Gastrocnemius medialis (tissue), 4 donors: ENCODE results near the gene REST. TPM values are rescaled to one million over a fixed set of nuclear protein-coding genes. Genes with fewer than 3 reads are reported as not detected.

ENCODE experiments used
- ATAC-seq, 2 donors: fragments of 150-250 bp; one replicate each; pipeline ENCODE4 v1.9.1; 2016
- DNase-seq, 2 donors: peaks; one replicate each; pipeline ENCODE4 v3.0.0-alpha.2; 2019
- H3K27ac ChIP-seq, 4 donors: fragments of 200-600 bp; sonication (generic); 1 replicate in 1 of 4; 2 replicates in 3 of 4; pipeline ENCODE4 v1.5.1; 2016 to 2018; ENCODE audit warnings: mild to moderate bottlenecking in 2 of 4, moderate library complexity in 1 of 4
- H3K27me3 ChIP-seq, 3 donors: fragments of 200-600 bp; sonication (generic) in 2 of 3; 1 replicate in 1 of 3; 2 replicates in 2 of 3; pipeline versions ENCODE4 v1.5.1 to v1.6.0; 2016 to 2019; ENCODE audit warnings: mild to moderate bottlenecking in 1 of 3, moderate library complexity in 1 of 3
- H3K36me3 ChIP-seq, 2 donors: fragments of 200-600 bp; sonication (generic) in 1 of 2; one replicate each; pipeline ENCODE4 v1.5.1; 2017 to 2018
- H3K4me1 ChIP-seq, 2 donors: fragments of 200-600 bp; sonication (generic) in 1 of 2; one replicate each; pipeline ENCODE4 v1.5.1; 2016 to 2017; ENCODE audit warnings: mild to moderate bottlenecking in 2 of 2
- H3K4me3 ChIP-seq, 4 donors: fragments of 200-600 bp; sonication (generic) in 3 of 4; 1 replicate in 1 of 4; 2 replicates in 3 of 4; pipeline ENCODE4 v1.5.1; 2016 to 2019; ENCODE audit warnings: mild to moderate bottlenecking in 2 of 4
- H3K9me3 ChIP-seq, 3 donors: fragments of 200-600 bp; sonication (generic) in 2 of 3; 1 replicate in 1 of 3; 2 replicates in 2 of 3; pipeline ENCODE4 v1.5.1; 2016 to 2019
- CTCF ChIP-seq, 5 experiments: fragments of 450-650 bp in 3 of 5; fragments of 200-600 bp in 2 of 5; sonication (generic) in 2 of 5; IDR thresholded peaks in 4 of 5; conservative IDR thresholded peaks in 1 of 5; 1 replicate in 4 of 5; 2 replicates in 1 of 5; pipeline ENCODE4 v1.5.1; 2016 to 2019; ENCODE audit warnings: antibody characterized with exemption in 5 of 5, mild to moderate bottlenecking in 3 of 5, moderate library complexity in 3 of 5
- POLR2A ChIP-seq, 2 donors: fragments of 450-650 bp; IDR thresholded peaks; one replicate each; pipeline ENCODE4 v1.6.1; 2017; ENCODE audit warnings: antibody characterized with exemption in 2 of 2, mild to moderate bottlenecking in 2 of 2, moderate library complexity in 2 of 2
- in situ Hi-C, 4 donors: fragments of 200-750 bp; cut with MboI; loops; one replicate each; pipeline versions ENCODE4 v1.15.0 to v1.8.0; 2017; ENCODE audit warnings: low sequenced_read_pairs in 4 of 4
- intact Hi-C: fragments of 100-400 bp; cut with DNase I; formaldehyde crosslinking; loops from one replicate; pipeline ENCODE4 v1.15.1; 2023; ENCODE audit warnings: low total_unique reads
- total RNA-seq, 4 donors: library from RNA; depleted of rRNA; stranded (reverse); fragments of >200 nt; gene quantifications; one replicate each; pipeline versions ENCODE4 v1.1.0 to v1.2.3, GENCODE V29; 2016

Gene REST
- total RNA-seq, 4 donors from 2014 or later = 17.9 to 22.6 (median 20.0) TPM

GRCh38 chr4:56959100-56959499 is 51.4 kb downstream of the REST start:
- ATAC-seq (no peak), DNase-seq (no peak)
- H3K4me1 ChIP-seq = peaks cover 6 to 7% of the 10 kb centered on the region in 2 donors
- no peak overlapping the region for H3K27ac ChIP-seq
- intact Hi-C loops = loop anchor here (5.0 kb wide), 1 partner anchor 52 kb away; the partner anchor contains the start of gene REST
- no peak overlapping the region for H3K4me3 ChIP-seq
- no peaks in the 10 kb centered on the region for H3K9me3 ChIP-seq
- in situ Hi-C loops = no loop called here
- peaks cover 0 to 37% of the 10 kb centered on the region in 2 donors for H3K36me3 ChIP-seq
- TF ChIP-seq CTCF (IDR thresholded peaks at IDR 0.05 in 4 of 5, conservative IDR thresholded peaks at IDR 0.05 in 1 of 5) = no peak
- TF ChIP-seq POLR2A (IDR thresholded peaks at IDR 0.05) = no peak
- no peaks in the 10 kb centered on the region for H3K27me3 ChIP-seq

- intact Hi-C loops (no loop called here), in situ Hi-C loops (no loop called here)
- Histone ChIP-seq H3K27me3 (no peaks in the 10 kb centered on the region), H3K36me3 (peaks cover 0 to 57% of the 10 kb centered on the region in 2 donors), H3K4me1 (peaks cover 6 to 7% of the 10 kb centered on the region in 2 donors), H3K9me3 (no peaks in the 10 kb centered on the region), H3K27ac (no peak overlapping the region), H3K4me3 (no peak overlapping the region)
- ATAC-seq (no peak), DNase-seq (no peak)
- TF ChIP-seq CTCF (IDR thresholded peaks at IDR 0.05 in 4 of 5, conservative IDR thresholded peaks at IDR 0.05 in 1 of 5) (no peak), POLR2A (IDR thresholded peaks at IDR 0.05) (no peak)
Measured at GRCh38 chr4:56961107-56961500, 53.4 kb downstream of the REST start.

DNA sequence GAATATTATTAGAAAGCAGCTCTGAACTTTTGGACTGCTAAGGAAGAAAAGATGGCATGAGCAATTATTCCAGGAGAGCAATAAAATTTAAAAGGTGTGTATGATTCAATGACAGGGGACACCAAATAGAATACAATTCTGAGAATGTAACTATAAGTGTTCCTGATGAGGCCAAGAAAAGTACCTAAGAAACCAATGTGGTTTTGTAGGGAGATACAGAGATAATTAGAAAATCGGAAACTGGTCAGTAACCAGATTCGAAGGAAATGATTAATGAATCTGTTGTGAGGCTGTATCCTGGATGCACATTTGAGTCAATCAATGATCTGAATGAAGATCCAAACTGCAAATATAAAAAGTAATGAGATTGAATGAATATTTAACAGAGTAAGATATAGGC is 63.7 kb downstream of the REST start:
- in situ Hi-C loops (loop anchor here in 1 of 4 donors (10.0 kb wide), 1 partner anchor 67 kb away; the partner anchor contains the start of gene REST), intact Hi-C loops (no loop called here)
- Histone ChIP-seq H3K9me3 (no peaks in the 10 kb centered on the region), H3K27ac (no peak overlapping the region), H3K36me3 (peaks cover 0 to 79% of the 10 kb centered on the region in 2 donors), H3K4me3 (no peak overlapping the region), H3K27me3 (no peaks in the 10 kb centered on the region), H3K4me1 (peaks cover 15 to 17% of the 10 kb centered on the region in 2 donors)
- DNase-seq = no peak
- no peak for TF ChIP-seq POLR2A (IDR thresholded peaks at IDR 0.05)
- no peak for TF ChIP-seq CTCF (IDR thresholded peaks at IDR 0.05 in 4 of 5, conservative IDR thresholded peaks at IDR 0.05 in 1 of 5)
- ATAC-seq = no peak

DNA sequence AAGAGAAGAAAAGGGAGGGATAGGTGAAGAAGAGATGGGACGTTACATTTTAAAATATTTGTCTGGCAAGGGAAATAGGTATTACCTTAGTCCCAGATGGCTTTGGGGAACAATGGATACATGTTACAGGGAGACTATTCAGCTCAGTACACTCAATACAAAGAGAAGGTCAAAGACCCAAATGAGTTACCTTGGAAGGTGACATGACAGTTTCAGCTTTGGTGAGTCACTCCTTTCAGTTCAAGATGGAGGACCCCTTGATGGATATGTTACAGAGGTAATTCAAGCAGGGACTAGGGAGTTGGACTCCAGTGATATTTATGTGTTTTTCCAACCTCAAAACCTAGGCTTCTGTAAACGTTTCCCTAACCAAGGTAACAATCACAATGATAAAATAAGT is 64.7 kb downstream of the REST start:
- peaks cover 15 to 20% of the 10 kb centered on the region in 2 donors for H3K4me1 ChIP-seq
- H3K27ac ChIP-seq = no peak overlapping the region
- intact Hi-C loops (no loop called here), in situ Hi-C loops (loop anchor here in 1 of 4 donors (10.0 kb wide), 1 partner anchor 68 kb away; the partner anchor contains the start of gene REST)
- ATAC-seq (no peak), DNase-seq (no peak)
- TF ChIP-seq CTCF (IDR thresholded peaks at IDR 0.05 in 4 of 5, conservative IDR thresholded peaks at IDR 0.05 in 1 of 5) = no peak
- no peak for TF ChIP-seq POLR2A (IDR thresholded peaks at IDR 0.05)
- no peaks in the 10 kb centered on the region for H3K27me3 ChIP-seq
- no peaks in the 10 kb centered on the region for H3K9me3 ChIP-seq
- H3K36me3 ChIP-seq = peaks cover 0 to 69% of the 10 kb centered on the region in 2 donors
- no peak overlapping the region for H3K4me3 ChIP-seq

- peaks cover 15 to 21% of the 10 kb centered on the region in 2 donors for H3K4me1 ChIP-seq
- H3K9me3 ChIP-seq = no peaks in the 10 kb centered on the region
- no peak overlapping the region for H3K27ac ChIP-seq
- peaks cover 0 to 65% of the 10 kb centered on the region in 2 donors for H3K36me3 ChIP-seq
- TF ChIP-seq CTCF (IDR thresholded peaks at IDR 0.05 in 4 of 5, conservative IDR thresholded peaks at IDR 0.05 in 1 of 5) = no peak
- no peak for TF ChIP-seq POLR2A (IDR thresholded peaks at IDR 0.05)
- ATAC-seq (no peak), DNase-seq (no peak)
- H3K27me3 ChIP-seq = no peaks in the 10 kb centered on the region
- intact Hi-C loops (no loop called here), in situ Hi-C loops (loop anchor here in 1 of 4 donors (10.0 kb wide), 1 partner anchor 68 kb away; the partner anchor contains the start of gene REST)
- H3K4me3 ChIP-seq = no peak overlapping the region
Measured at GRCh38 chr4:56972809-56973208, 65.1 kb downstream of the REST start.
